Measurements from ENCODE around the gene APOBR. TPM values are rescaled to one million over a fixed set of nuclear protein-coding genes. Genes with fewer than 3 reads are reported as not detected.

The APOBR gene
- total RNA-seq, 1 donor from 2014 or later, result not detected

Other genes with a start within 250 kb of the APOBR start
- 3.7 and 4.3 TPM in 2 replicates for gene SBK1, start 202.1 kb upstream of the APOBR start, total RNA-seq
- 0.56 and 1.1 TPM in 2 replicates for gene NPIPB6, start 131.1 kb upstream of the APOBR start, total RNA-seq
- 51.5 and 63.7 TPM in 2 replicates for gene EIF3CL, start 90.8 kb upstream of the APOBR start, total RNA-seq
- not detected in 2 replicates for gene NPIPB7, start 22.3 kb upstream of the APOBR start, total RNA-seq
- 12.4 and 18.3 TPM in 2 replicates for gene CLN3, start 2.6 kb upstream of the APOBR start, total RNA-seq
- not detected in 2 replicates for gene IL27, start 12.2 kb downstream of the APOBR start, total RNA-seq
- gene NUPR1, start 44.3 kb downstream of the APOBR start, total RNA-seq, result 5.9 and 16.0 TPM in 2 replicates
- gene SGF29, start 59.3 kb downstream of the APOBR start, total RNA-seq, result 12.5 and 17.4 TPM in 2 replicates
- gene SULT1A2, start 102.4 kb downstream of the APOBR start, total RNA-seq, result 0.10 TPM in 1 of 2 replicates, not detected in the other
- gene SULT1A1, start 115.4 kb downstream of the APOBR start, total RNA-seq, result 3.4 and 3.5 TPM in 2 replicates
- not detected in 2 replicates for gene NPIPB8, start 143.4 kb downstream of the APOBR start, total RNA-seq
- 96.7 and 103 TPM in 2 replicates for gene EIF3C, start 216.8 kb downstream of the APOBR start, total RNA-seq